ENCODE measurements around the gene SRBD1.

Gene SRBD1

DNA sequence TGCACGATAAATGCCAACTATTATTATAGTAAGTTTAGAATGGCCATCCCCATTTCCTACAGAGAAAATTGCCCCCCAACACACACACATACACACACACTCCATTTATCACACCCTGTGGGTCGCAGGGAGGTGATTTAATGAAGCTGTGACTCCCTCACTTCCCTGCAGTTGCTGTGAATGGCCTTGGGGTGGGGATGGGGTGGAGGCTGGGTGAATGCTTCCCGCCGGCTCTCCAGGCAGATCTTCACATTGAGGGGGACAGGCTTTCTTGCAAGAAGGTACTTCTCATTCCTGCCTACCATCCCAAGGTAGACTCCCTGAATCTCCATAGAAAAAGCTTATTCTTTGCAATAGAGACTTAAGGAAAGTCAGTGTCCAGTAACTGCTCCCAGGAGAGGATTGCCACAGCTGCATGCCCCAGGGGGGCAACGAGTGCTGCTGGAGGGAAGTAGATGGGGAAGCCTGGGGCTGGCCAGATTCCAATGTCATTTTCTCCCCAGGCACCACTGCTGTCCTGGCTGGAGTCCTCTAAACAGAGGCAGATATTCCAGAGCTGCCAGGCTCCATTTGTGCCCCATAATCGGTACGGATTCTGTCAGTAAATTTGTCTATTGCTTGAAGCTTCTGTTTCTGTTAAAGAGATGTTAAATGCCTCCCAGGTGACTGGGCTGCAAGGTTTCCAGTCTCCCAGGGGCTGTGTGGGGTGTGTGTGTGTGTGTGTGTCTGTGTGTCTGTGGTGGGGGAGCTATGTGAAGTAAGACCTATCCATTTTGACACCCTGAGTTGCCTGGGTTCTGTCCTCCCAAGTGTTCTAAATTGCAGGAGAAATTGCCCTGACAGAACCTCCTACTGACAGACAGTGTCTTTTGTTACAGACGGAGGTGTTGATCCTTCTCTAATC, 265.5 kb downstream of the SRBD1 start:
- H4K20me1 ChIP-seq (ENCODE audit: insufficient read depth, low read length) = no peaks in the 10 kb centered on the region
- H3K9me3 ChIP-seq (ENCODE audit: insufficient read depth, low read length) = no peaks in the 10 kb centered on the region
- no peaks in the 10 kb centered on the region for H3K27me3 ChIP-seq (ENCODE audit: low read depth, low read length)
- no peak overlapping the region for H3K27ac ChIP-seq (ENCODE audit: low read length)
- no peak overlapping the region for H3K9ac ChIP-seq (ENCODE audit: low read length)
- no peak for TF ChIP-seq EZH2phosphoT487 (IDR thresholded peaks at IDR 0.05; ENCODE audit: low read depth)
- TF ChIP-seq, protein P1, sequence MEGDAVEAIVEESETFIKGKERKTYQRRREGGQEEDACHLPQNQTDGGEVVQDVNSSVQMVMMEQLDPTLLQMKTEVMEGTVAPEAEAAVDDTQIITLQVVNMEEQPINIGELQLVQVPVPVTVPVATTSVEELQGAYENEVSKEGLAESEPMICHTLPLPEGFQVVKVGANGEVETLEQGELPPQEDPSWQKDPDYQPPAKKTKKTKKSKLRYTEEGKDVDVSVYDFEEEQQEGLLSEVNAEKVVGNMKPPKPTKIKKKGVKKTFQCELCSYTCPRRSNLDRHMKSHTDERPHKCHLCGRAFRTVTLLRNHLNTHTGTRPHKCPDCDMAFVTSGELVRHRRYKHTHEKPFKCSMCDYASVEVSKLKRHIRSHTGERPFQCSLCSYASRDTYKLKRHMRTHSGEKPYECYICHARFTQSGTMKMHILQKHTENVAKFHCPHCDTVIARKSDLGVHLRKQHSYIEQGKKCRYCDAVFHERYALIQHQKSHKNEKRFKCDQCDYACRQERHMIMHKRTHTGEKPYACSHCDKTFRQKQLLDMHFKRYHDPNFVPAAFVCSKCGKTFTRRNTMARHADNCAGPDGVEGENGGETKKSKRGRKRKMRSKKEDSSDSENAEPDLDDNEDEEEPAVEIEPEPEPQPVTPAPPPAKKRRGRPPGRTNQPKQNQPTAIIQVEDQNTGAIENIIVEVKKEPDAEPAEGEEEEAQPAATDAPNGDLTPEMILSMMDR (IDR thresholded peaks at IDR 0.05; ENCODE audit: low read depth, low read length) = no peak
- no peaks in the 10 kb centered on the region for H3K79me2 ChIP-seq (ENCODE audit: low read length)
- H3K4me2 ChIP-seq (ENCODE audit: low read length) = no peak overlapping the region
- no peaks in the 10 kb centered on the region for H3K4me1 ChIP-seq (ENCODE audit: low read length)
- H2AFZ ChIP-seq (ENCODE audit: low read depth, low read length) = no peak overlapping the region
- no peak overlapping the region for H3K4me3 ChIP-seq (ENCODE audit: low read length)
- no peaks in the 10 kb centered on the region for H3K36me3 ChIP-seq (replicated peaks; ENCODE audit: low read depth, low read length)

DNA sequence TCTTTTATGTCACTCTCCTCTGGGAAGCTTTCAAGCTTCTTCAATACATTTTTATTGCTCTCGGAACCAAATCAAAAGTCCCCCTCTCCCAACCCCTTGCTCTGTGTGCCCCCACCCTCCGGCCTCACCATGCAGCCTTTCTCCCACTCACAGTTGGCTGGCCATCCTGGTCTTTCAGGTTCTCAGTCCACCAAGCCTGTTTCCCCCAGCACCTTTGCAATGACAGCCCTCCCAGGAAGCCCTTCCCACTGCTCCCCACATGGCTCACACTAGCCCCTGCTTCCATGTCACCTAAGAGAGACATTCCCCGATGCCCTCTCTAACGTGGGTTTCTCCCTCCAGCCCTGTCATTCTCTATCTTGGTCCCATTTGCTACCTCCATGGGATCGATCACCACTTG, 266.6 kb downstream of the SRBD1 start:
- no peak overlapping the region for H3K9ac ChIP-seq (ENCODE audit: low read length)
- no peak for TF ChIP-seq EZH2phosphoT487 (IDR thresholded peaks at IDR 0.05; ENCODE audit: low read depth)
- TF ChIP-seq, protein P1 (IDR thresholded peaks at IDR 0.05; ENCODE audit: low read depth, low read length) = no peak
- no peaks in the 10 kb centered on the region for H3K27me3 ChIP-seq (ENCODE audit: low read depth, low read length)
- H3K4me1 ChIP-seq (ENCODE audit: low read length) = no peaks in the 10 kb centered on the region
- H3K4me2 ChIP-seq (ENCODE audit: low read length) = no peak overlapping the region
- no peaks in the 10 kb centered on the region for H3K36me3 ChIP-seq (replicated peaks; ENCODE audit: low read depth, low read length)
- no peaks in the 10 kb centered on the region for H3K79me2 ChIP-seq (ENCODE audit: low read length)
- H4K20me1 ChIP-seq (ENCODE audit: insufficient read depth, low read length) = no peaks in the 10 kb centered on the region
- H3K4me3 ChIP-seq (ENCODE audit: low read length) = no peak overlapping the region
- no peak overlapping the region for H2AFZ ChIP-seq (ENCODE audit: low read depth, low read length)
- H3K27ac ChIP-seq (ENCODE audit: low read length) = no peak overlapping the region
- no peaks in the 10 kb centered on the region for H3K9me3 ChIP-seq (ENCODE audit: insufficient read depth, low read length)

DNA sequence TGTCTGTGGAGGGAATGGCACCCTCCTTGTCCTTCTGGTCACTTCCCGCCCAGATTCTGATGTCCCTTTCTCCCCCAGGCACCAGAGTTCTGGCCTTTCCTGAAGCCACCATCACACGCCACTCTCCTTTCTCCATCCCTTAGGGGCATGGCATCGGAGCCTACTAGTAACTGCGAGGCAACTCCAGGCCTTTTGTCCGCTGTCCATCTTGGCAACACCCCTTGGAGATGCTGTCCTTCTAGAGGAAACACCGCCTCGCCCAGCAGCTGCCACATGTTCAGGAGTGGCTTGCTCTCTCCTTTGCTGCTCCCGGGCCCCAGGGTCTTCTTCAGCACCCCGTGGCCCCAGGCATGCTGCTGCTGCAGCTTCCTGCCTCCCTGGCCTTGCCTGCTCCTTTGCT, 267.0 kb downstream of the SRBD1 start:
- no peaks in the 10 kb centered on the region for H3K9me3 ChIP-seq (ENCODE audit: insufficient read depth, low read length)
- H3K27ac ChIP-seq (ENCODE audit: low read length) = no peak overlapping the region
- H3K79me2 ChIP-seq (ENCODE audit: low read length) = no peaks in the 10 kb centered on the region
- H3K36me3 ChIP-seq (replicated peaks; ENCODE audit: low read depth, low read length) = no peaks in the 10 kb centered on the region
- H3K4me3 ChIP-seq (ENCODE audit: low read length) = no peak overlapping the region
- H3K9ac ChIP-seq (ENCODE audit: low read length) = no peak overlapping the region
- no peak overlapping the region for H2AFZ ChIP-seq (ENCODE audit: low read depth, low read length)
- no peak overlapping the region for H3K4me2 ChIP-seq (ENCODE audit: low read length)
- H3K27me3 ChIP-seq (ENCODE audit: low read depth, low read length) = no peaks in the 10 kb centered on the region
- H3K4me1 ChIP-seq (ENCODE audit: low read length) = no peaks in the 10 kb centered on the region
- H4K20me1 ChIP-seq (ENCODE audit: insufficient read depth, low read length) = no peaks in the 10 kb centered on the region
- TF ChIP-seq EZH2phosphoT487 (IDR thresholded peaks at IDR 0.05; ENCODE audit: low read depth) = no peak
- TF ChIP-seq, protein P1 (IDR thresholded peaks at IDR 0.05; ENCODE audit: low read depth, low read length) = no peak

DNA sequence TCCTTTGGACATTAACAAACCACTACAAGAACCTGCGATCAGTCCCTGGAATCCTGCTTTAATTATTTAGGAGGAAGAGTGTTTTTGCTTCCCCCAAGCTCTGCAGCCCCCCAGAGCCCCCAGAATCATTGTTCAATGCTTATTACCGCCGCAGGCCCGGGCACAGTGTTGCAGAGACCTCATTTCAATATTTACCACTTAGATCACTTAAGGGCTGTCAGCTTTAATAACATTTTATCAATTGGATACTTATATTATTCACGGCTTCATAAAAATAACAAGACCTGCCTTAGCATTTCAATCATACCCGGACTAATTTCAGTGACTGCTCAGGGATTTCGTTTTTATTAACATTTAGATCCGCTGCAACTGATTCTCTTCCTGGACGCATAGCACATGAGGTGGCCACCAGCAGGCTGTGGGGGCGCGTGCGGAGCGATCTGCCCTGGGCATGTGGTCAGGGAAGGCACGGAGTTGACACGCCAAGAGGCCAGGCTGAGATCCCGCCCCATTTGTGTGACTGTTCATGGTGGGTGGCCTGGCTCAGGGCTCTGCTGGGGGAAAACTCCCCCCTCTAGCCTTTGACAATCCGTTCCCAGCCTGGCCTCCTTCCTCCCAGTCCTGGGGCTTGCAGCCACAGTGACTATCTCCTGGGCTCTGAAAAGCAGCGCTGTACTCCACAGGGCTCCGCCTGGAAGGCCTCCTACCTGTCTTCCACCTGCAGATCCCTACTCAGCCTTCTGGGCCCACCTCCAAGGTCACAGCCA, 267.6 kb downstream of the SRBD1 start:
- Histone ChIP-seq H3K79me2 (ENCODE audit: low read length) (no peaks in the 10 kb centered on the region), H3K36me3 (replicated peaks; ENCODE audit: low read depth, low read length) (no peaks in the 10 kb centered on the region), H3K27me3 (ENCODE audit: low read depth, low read length) (no peaks in the 10 kb centered on the region), H4K20me1 (ENCODE audit: insufficient read depth, low read length) (no peaks in the 10 kb centered on the region), H3K9me3 (ENCODE audit: insufficient read depth, low read length) (no peaks in the 10 kb centered on the region), H3K4me3 (ENCODE audit: low read length) (no peak overlapping the region), H2AFZ (ENCODE audit: low read depth, low read length) (no peak overlapping the region), H3K9ac (ENCODE audit: low read length) (no peak overlapping the region), H3K27ac (ENCODE audit: low read length) (no peak overlapping the region), H3K4me2 (ENCODE audit: low read length) (no peak overlapping the region), H3K4me1 (ENCODE audit: low read length) (no peaks in the 10 kb centered on the region)
- TF ChIP-seq, protein P1 (IDR thresholded peaks at IDR 0.05; ENCODE audit: low read depth, low read length) = no peak
- TF ChIP-seq EZH2phosphoT487 (IDR thresholded peaks at IDR 0.05; ENCODE audit: low read depth) = no peak

Data from OCI-LY3 (cell line).